H1 (cell line): Measurements from ENCODE around the gene AGRN. TPM values are rescaled to one million over a fixed set of nuclear protein-coding genes. Genes with fewer than 3 reads are reported as not detected.
A peak's percentile ranks its signal among the peaks of the same experiment; 100 is the strongest.

Experiments
- ASH2L ChIP-seq: fragments of 200-600, 300-600 bp; sonication (generic); IDR thresholded peaks from one replicate; pipeline ENCODE4 v1.7.1; 2017; ENCODE audit warnings: low read length
- HDAC6 ChIP-seq: IDR thresholded peaks from one replicate; pipeline ENCODE4 v1.7.1; 2012; ENCODE audit warnings: low read depth, mild to moderate bottlenecking, inconsistent platforms, low read length, moderate library complexity
- RAD21 ChIP-seq, 2 experiments: IDR thresholded peaks in 1 of 2; conservative IDR thresholded peaks in 1 of 2; 2 replicates each; pipeline ENCODE4 v1.6.1; 2011; ENCODE audit warnings: low read depth in 2 of 2, low read length in 2 of 2, improper control_type of control experiment in 1 of 2, inconsistent platforms in 1 of 2, mild to moderate bottlenecking in 1 of 2, moderate library complexity in 1 of 2
- SUZ12 ChIP-seq: fragments of 200-600 bp; sonication (generic); IDR thresholded peaks from 2 replicates; pipeline ENCODE4 v1.6.1; 2012; ENCODE audit warnings: mild to moderate bottlenecking, inconsistent platforms, low read length, moderate library complexity, mixed read lengths
- TAF7 ChIP-seq: optimal IDR thresholded peaks from 2 replicates; pipeline ENCODE3; 2011; ENCODE audit warnings: low read depth, mild to moderate bottlenecking, inconsistent platforms, low read length, moderate library complexity, borderline replicate concordance
- polyA plus RNA-seq, 7 experiments: library from polyadenylated mRNA; depleted of rRNA in 3 of 7; stranded (reverse) in 5 of 7; unstranded in 2 of 7; fragments of >200 nt in 5 of 7; fragments of 200-250 nt in 2 of 7; gene quantifications; 1 replicate in 5 of 7; 2 replicates in 1 of 7; 4 replicates in 1 of 7; pipeline versions ENCODE4 v1.2.1 to v1.2.3, GENCODE V29; 2011 to 2013; ENCODE audit warnings: missing spikeins in 2 of 7, mixed read lengths in 2 of 7
- total RNA-seq: library from RNA; stranded (reverse); fragmentation: NEBNext Ultra II Directional; extraction: Animal tissue kit (Norgen Biotek cat#: 25700); gene quantifications from 2 replicates; pipeline ENCODE4 v1.2.1, GENCODE V29; 2021

AGRN gene
- total and polyA plus RNA-seq, 2 of the 8 experiments (the other 6 are each of a cell fraction or from before 2014, with no cell fraction given): 52.3 to 155 TPM

- TF ChIP-seq SUZ12: no peak
- TF ChIP-seq RAD21 (IDR thresholded peaks at IDR 0.05 in 1 of 2, conservative IDR thresholded peaks at IDR 0.05 in 1 of 2; ENCODE audit: low read depth in 2 of 2, low read length in 2 of 2): peak; percentile 70 to 79
- no peak for TF ChIP-seq ASH2L
- no peak for TF ChIP-seq HDAC6
- TF ChIP-seq TAF7: no peak
- TF ChIP-seq, all 59 proteins: peak for 3
Observed at GRCh38 chr1:1063945-1064831, 44.3 kb downstream of the AGRN start (continued).
